SK-N-SH treated with all-trans-retinoic acid at 6 μM for 48 hours (cell line): ENCODE measurements around the gene SLC44A5.

ENCODE experiments used
- ARNTL ChIP-seq: fragments of 450-650 bp; formaldehyde crosslinking; IDR thresholded peaks from 2 replicates; pipeline ENCODE4 v1.5.0; 2020; ENCODE audit warnings: low read depth, mild to moderate bottlenecking, moderate library complexity, borderline replicate concordance
- CSDC2 ChIP-seq: fragments of 250-450 bp; sonication (Bioruptor Pico); IDR thresholded peaks from 2 replicates; pipeline ENCODE4 v1.5.0; 2020; ENCODE audit warnings: mild to moderate bottlenecking, moderate library complexity
- RARB ChIP-seq: fragments of 250-450 bp; sonication (Bioruptor Pico); IDR thresholded peaks from 2 replicates; pipeline ENCODE4 v1.8.0; 2021; ENCODE audit warnings: mild to moderate bottlenecking, moderate library complexity

- TF ChIP-seq CSDC2 (CRISPR knock-in tag) (no peak), RARB (CRISPR knock-in tag) (no peak), ARNTL (CRISPR knock-in tag) (no peak)
These were observed 184.2 kb downstream of the SLC44A5 start for GRCh38 chr1:75426688-75427087.
